ENCODE measurements around the gene BTBD1.
"Not testable (repeated sequence)": the region's sequence is repeated elsewhere in the genome, so short reads cannot be mapped to it uniquely, and the experiment has no call there.

Gene BTBD1

DNA sequence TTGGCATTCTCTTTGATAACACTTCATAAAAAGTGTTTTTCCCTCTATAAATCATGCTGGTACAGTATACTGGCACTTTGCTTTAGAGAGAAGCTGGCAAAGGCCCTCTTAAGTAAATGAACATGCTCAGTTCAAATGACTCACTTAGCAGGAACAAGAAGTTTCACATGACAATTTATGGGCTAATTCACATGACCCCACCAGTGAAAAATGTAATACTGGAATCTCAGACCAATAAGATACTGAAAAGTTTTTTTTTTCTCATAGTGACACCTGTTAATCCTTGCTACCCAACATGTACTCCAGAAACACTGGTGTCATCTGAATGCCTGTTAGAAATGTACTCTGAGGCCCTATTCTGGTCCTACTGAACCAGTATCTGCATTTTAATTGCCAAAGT is 13.9 kb downstream of the BTBD1 start:
- DNase-seq: no peak

DNA sequence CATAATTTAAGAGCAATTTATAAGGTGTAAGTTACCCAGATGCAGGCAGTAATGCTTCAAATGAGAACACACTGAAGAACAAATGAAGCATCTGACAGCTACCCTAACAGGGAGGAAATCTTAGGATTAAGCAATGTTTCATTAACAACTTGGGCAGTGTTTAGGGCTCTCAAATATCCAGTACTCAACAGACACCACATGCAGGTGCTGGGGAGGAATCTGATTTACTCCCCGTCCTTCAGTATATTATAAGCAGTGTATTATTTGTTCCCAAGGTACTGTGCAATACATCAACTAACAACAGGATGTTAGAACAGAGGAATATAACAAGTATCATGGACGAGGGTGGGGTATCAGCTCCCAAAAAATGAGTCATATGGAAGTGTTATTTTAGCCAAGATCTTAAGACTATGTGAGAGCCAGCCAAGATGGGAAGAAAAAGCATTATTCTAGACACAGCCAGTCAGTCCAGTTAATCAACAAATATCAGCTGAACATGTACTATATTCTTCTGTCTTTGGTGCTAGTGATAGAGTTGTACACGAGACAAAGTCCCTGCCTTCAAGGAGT is 20.4 kb downstream of the BTBD1 start:
- no peak for DNase-seq

DNA sequence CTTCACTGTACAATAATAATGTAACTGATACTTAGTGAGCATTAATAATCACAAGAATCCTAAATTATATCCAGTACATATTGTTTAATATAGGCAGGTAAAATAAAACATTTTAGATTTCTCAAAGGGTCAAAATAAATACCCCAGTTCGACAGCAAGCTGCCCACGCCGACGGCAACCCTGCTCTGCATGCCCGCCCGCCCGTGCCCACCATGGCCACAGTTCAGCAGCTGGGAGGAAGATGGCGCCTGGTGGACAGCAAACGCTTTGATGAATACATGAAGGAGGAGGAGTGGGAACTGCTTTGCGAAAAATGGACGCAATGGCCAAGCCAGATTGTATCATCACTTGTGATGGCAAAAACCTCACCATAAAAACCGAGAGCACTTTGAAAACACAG is 22.9 kb downstream of the BTBD1 start:
- DNase-seq: no peak

DNA sequence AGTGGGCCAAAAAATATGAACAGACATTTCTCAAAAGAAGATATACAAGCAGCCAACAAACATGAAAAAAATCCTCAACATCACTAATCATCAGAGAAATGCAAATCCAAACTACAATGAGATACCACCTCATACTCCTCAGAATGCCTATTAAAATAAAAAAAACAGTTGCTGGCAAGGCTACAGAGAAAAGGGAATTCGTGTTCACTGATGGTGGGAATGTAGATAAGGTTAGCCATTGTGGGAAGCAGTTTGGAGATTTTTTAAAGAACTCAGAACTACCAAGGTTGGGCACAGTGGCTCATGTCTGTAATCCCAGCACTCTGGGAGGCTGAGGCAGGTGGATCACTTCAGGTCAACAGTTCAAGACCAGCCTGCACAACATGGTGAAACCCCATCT is 27.8 kb downstream of the BTBD1 start:
- DNase-seq: no peak

DNA sequence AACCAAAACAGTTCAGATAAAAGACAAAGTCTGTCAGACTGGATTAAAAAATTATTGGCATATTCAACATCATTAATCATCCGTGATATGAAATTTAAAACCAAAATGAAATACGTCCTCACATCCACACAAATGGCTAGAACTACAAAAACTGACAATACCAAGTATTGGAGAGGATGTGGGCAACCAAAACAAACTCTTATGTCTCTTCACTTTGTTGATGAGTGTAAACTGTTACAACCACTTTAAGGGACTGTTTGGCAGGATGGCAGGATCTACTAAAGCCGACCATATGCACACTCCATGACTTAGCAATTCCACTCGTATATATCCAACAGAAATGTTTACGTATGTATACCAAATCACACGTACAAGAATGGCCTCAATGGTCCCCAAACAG is 30.8 kb downstream of the BTBD1 start:
- no peak for DNase-seq

DNA sequence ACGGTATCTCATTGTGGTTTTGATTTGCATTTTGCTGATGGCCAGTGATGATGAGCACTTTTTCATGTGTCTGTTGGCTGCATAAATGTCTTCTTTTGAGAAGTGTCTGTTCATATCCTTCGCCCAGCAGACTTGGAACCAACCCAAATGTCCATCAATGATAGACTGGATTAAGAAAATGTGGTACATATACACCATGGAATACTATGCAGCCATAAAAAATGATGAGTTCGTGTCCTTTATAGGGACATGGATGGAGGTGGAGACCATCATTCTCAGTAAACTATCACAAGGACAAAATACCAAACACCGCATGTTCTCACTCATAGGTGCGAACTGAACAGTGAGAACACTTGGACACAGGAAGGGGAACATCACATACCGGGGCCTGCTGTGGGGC is 35.8 kb downstream of the BTBD1 start:
- not testable (repeated sequence) for DNase-seq

DNA sequence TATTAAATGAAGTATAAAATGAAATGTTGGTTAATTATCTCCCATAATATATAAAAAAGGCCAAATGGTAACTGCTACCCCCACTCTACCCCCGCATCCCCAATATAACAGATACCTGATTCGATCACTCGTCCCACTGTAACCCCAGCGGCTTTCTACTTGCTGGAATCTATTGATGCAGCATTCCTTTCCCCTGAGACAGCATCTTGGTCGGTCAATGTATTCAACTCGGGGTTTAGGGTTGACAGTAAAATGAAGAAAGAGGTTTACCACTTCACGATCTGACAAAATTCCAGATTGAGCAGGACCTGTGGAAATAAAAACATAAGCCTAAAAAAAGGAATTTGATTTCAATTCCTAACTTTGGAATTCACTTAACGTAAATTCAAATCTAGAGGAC is 37.0 kb downstream of the BTBD1 start:
- no peak for DNase-seq

DNA sequence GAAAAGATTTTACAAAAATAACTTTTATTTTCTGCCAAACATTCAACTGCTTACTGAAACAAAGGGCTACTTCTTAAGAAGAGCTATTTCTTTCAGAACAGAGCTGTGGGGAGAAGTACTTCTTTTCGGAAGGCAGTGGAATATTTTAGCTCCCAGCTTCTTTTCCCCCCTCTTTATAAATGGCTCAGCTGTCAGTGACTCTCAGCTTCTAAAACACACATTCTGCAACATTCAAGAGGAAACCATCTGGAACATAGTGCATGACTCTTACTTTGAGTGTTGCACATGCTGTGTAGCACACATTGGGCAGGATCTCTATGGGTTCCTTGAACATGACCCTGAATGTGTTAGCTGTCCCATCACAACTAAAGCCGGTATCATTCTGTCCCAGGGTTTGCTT is 48.6 kb downstream of the BTBD1 start:
- DNase-seq: no peak

DNA sequence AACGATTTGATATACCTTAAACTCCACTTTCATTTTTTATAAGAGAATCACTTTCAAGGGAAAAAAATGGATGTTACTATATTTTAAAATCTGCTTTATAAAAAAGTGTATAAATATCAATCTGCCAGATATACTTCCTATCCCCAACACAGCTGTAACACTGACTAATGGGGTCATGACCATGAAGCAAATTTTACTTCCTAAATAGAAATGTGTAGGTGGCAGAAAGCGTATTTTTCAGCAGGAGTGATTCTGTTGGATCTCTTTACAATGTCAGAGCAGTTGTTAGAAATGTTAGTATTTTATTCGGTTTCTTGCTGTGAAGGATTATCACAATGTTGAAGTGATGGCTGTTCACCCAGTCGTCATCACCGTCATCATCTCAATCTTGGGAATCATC is 50.1 kb downstream of the BTBD1 start:
- no peak for DNase-seq

DNA sequence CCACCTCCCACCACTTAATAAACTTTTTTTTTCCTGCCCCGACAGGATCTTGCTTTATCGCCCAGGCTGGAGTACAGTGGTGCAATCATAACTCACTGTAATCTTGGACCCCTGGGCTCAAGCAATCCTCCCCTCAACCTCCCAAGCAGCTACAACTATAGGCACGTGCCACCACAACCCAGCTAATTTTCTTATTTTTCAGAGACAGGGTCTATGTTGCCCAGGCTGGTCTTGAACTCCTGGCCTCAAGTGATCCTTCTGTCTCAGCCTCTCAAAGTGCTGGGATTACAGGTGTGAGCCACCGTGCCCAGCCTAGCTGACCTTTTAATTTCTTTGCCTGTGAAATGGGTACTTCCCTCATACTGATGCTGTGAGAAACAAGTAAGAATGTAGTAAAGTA is 51.7 kb downstream of the BTBD1 start:
- DNase-seq: no peak

DNA sequence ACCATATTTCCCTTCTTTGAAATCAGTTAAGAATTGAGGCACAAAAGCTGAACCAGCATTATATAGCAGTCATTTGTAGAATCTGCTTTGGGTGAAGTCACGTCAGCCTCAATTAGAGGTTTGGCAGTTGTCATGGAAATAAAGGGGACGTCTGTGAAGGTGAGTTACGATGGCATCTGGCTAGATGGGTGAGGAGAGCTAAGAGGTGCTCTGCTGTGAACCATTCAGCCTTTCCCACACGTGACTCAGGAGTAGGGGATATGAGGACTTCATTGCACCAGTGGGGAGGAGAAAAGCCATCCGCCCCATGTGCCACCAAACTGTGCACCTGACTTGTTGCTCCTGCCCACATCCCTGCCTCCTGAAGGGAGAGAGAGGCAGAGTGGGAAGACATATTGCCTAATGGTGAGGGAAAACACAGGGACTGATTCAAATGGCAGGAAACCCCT is 52.8 kb downstream of the BTBD1 start:
- no peak for DNase-seq

DNA sequence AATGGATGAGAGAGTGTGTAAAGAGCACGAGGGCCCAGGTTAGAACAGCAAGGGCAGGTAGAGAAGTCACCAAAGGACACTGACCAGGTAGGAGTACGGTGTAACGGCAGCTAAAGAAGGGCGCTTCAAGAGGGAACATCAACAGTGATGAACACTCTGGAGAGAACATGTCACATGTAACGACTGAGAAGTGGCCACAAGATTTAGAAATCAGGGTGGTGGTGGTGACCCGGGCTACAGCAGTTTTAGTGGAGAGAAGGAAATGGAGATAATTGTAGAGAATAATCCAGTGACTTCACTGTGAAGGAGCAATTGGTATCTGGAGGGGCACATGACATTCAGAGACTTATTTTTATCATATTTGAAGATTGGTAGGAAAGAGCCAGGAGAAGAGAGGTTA is 54.4 kb downstream of the BTBD1 start:
- DNase-seq: no peak

DNA sequence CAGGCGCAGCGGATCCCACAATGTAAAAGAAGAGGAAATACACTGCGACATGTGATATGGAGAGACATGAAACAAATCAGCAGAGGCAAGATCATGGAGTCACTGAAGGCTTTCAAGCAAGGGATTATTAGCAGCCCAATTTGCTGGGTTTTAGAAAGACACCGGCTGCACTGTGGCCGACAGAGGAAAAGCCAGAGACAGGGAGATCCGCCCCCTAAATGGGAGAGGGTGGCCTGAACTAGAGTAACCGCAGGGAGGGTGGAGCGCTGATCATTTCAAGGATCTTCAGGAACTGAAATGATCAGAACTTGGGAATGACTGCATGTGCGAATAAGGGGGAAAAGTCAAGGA is 55.0 kb downstream of the BTBD1 start:
- no peak for DNase-seq

DNA sequence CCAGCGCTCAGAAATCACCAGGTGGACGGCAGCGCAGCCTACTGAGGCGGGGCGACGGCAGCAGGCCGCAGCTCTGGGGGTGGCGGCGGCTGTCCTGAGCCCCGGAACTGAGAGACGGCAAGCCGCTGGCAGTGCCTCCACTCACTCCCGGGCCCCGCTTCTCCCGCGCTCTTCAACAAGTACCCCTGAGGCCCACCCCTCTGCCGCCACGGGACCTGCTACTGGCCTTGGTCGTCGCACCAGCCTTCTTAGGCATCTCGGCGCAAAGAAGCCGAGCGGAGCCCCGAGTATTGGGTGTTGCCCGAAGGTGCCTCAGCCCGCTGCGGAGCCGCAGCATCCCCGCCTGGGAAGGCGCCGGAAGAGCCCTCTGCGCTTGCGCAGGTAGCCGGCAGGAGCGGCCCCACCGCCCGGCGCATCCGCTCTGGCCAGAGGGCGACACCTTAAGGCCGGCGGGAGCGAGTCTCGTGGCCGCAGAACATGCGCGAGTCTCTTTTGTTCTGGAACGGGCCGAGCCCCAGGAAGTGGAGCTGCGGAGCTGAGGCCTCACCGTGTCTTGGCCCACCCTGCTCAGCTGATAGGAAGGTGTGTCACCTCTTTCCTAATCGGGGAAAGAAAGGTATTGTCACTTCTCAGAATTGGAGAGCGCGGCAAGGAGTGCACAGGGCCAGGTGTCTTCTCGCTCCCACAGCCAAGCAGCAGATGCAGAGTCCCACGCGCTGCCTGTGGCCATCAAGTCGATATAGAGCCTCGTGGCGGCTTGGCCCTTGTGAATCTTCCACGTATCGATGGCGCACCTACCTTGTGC is 55.6 kb downstream of the BTBD1 start, which contains the start of gene C15orf40:
TSS of gene C15orf40 (minus strand) at position 369 of the 805 bp plus-strand sequence. CDS start at position 337, 32 bp downstream.
- peak; percentile 53 for DNase-seq

DNA sequence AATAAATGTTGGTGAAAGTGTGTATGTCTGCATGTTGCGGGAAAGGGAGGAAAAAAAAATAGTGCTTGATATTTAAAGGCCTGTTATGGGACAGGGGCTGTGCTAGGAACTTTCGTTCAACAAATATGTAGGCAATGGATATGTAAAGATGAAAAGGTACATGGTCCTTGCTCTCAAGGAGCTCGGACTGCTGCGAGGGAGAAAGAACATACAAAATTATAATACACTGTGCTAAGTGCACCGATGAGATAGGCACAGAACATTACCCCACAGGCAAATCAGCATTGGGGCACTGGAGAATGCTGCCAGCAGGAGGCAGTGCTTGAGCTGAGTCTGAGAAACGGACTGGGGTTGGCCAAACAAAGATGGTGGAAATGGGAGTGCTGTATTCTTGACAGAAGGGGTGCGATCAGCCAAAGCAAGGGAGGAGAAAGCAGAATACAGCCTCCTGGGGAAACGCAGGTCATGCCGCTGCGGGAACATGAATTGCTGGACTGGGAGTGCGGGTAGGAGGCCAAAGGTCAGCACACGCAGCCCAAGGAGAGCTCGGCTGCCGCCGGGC is 56.3 kb downstream of the BTBD1 start:
- DNase-seq: peak; percentile 29

DNA sequence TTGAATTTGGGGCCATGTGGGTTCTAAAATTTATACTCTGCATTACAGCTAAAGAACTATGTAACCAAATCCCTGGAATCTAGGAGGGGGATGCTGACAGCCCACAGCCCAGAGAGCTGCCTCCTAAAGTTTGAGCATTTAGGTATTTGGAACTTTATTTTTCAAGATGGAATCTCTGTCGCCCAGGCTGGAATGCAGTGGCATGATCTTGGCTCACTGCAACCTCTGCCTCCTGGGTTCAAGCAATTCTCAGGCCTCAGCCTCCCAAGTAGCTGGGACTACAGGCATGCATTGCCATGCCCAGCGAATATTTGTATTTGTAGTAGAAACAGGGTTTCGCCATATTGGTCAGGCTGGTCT is 66.4 kb downstream of the BTBD1 start:
- DNase-seq: not testable (repeated sequence)

DNA sequence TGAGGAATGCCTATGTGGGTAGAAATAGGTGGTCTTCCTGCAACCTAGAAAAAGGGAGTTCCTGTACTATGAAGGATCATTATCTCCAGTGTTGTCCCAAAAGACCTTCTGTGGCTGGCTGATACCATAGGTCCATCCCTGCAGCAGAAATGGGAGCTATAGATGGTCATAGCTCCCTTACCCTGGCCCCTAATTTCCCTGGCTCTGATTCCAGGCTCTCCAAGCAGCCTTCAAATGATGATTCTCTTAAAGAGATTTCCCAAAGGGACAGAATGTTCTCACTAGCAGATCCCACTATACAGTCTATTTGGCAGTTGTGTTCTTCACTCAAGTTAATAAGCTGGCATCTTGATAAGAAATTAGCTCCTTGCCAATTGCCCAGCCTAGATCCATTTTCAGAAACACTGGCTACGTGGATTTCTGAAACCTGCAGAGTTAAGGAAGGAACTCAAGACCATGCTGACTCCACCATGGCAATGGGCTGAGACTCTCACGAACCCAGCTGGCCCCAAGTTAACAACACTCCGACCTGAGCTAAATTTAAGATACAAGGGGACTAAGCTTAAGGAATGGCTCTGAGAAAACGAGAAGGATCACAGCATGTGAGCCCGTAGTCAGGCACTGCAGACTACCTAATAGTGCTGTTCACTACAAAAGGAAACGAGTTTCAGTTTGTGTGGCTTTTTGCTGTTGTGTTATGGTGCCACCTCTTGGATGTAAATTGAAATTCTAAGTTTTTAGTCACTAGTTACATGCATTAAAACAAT is 67.0 kb downstream of the BTBD1 start:
- peak; percentile 21 for DNase-seq

DNA sequence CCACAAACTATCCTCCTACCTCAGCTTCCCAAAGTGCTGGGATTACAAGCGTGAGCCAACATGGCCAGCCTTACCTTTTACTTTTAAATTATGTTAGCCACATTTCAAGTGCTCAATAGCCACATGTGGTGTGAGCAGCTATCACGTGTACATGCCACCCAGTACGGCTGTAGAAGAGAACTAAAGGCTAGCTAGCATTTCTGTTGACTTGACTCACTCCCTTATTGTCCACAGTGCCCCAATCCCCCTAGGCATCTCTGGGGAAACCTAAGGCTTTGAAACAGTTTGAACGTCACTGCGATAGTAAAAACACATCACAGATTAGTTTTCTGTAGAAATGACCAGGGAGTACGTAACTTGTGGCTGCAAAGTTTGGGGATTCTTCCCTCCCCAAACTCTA is 67.6 kb downstream of the BTBD1 start:
- no peak for DNase-seq

DNA sequence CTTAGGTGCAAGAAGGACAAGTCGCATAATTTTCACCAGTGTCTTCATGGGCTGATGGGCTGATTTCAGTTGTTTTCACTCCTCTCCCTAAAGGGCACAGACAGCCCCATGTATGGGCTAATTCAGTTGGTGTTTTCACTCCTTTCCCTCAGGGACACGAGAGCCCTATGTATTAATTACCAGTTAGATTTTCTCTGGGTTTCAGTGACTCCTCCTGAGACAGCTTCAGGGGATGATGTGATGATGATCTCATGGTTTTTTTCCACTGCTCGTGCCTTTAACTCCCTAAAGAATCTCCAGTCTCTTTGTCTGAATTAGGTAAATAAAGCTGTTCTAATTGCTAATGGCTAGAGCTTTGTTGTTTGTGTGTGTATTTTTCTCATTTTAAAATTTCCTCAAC is 71.1 kb downstream of the BTBD1 start:
- no peak for DNase-seq

DNA sequence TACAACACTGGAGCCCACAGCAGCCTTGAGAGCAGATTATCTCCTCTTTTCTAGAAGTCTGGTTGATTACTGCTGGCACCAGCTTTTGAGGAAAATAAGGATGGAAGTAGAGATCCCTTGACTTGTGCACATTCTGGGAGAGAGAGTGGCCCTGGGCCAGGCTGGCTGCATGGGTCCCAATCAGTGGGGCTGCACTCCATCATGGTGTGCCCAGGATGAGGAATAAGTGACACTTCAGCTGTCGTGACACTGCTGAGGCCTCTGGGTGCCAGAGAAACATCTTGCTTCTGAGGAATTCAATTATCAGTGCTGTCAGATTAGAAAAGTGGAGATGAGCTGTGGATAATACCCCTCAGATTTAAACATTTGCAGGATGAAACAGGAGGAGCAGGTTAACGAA is 72.0 kb downstream of the BTBD1 start:
- no peak for DNase-seq

DNA sequence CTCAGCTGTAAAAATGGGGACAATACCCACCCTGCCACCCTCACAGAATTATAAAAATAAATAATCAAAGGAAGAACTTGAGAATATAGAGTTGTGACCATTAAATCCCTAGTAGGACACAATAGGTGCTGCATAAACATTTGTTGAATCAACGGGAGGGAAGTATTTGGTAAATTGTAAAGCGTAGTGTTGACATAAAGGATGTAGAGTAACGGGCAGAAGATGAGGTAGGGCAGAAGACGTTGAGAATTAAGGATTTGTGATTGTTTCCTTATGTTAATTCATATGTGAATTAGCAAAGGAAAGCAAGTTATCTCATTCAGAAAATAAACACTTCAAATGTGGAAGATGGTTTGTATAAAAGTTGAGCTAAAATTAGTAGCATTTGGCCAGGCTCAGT is 73.9 kb downstream of the BTBD1 start:
- no peak for DNase-seq

DNA sequence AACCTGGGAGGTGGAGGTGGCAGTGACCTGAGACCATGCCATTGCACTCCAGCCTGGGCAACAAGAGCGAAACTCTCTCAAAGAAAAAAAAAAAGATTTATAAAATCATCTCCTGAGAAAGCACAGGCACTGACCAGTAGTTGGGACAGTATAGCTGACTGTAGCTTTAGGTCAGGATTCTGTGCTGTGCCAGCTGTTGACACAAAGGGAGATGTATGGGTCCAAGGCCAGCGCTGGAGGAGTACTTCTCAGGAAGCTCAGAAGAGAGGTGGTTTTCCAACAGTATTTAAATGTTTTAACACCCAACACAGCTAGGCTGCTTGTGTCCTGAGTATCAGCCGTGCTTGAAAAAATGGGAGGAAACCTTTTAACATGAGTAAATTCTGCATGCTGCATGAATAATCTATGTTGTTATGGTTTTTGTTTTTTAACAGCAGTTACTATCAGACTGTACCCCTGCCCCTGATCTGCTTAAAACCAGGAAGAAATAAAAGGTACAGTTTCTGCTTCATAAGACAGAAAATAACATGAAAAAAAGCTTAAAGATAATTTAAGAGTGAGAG is 74.5 kb downstream of the BTBD1 start:
- DNase-seq: no peak

DNA sequence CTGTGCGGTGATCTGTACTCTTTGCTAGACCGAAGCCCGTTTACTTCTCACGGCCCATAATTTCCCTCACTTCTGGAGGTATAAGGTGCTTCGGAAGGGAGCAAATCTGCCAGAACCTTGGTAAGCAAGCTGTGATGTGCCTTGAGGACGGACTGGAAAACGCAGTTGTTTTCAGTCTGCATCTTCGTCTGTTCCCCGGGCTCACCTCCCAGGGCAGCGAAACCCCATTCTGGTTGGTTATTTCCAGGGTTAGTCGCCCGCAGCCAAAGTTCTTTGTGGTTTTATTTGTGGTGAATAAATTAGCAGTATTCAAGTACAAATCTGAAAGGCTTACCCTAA is 80.6 kb downstream of the BTBD1 start:
- DNase-seq: no peak

Measured in SHP77 treated with DMSO at 0.1 percent for 48 hours (cell line).